Erythroblast (primary cell): ENCODE data around the gene HSFX3.

Source experiments
- GATA1 ChIP-seq: IDR thresholded peaks from 2 replicates; pipeline ENCODE4 v1.6.1; 2011; ENCODE audit warnings: low read depth, mild to moderate bottlenecking, control low read depth, low read length, moderate library complexity
- POLR2A ChIP-seq: IDR thresholded peaks from 2 replicates; pipeline ENCODE4 v1.6.1; 2011; ENCODE audit warnings: mild to moderate bottlenecking, low read length

- TF ChIP-seq POLR2A (no peak), GATA1 (no peak)
These were observed 31.5 kb downstream of the HSFX3 start for GRCh38 chrX:149518236-149518635.
